ENCODE measurements around the gene FAIM2.
"Not testable (repeated sequence)": the region's sequence is repeated elsewhere in the genome, so short reads cannot be mapped to it uniquely, and the experiment has no call there.

FAIM2 gene

DNA sequence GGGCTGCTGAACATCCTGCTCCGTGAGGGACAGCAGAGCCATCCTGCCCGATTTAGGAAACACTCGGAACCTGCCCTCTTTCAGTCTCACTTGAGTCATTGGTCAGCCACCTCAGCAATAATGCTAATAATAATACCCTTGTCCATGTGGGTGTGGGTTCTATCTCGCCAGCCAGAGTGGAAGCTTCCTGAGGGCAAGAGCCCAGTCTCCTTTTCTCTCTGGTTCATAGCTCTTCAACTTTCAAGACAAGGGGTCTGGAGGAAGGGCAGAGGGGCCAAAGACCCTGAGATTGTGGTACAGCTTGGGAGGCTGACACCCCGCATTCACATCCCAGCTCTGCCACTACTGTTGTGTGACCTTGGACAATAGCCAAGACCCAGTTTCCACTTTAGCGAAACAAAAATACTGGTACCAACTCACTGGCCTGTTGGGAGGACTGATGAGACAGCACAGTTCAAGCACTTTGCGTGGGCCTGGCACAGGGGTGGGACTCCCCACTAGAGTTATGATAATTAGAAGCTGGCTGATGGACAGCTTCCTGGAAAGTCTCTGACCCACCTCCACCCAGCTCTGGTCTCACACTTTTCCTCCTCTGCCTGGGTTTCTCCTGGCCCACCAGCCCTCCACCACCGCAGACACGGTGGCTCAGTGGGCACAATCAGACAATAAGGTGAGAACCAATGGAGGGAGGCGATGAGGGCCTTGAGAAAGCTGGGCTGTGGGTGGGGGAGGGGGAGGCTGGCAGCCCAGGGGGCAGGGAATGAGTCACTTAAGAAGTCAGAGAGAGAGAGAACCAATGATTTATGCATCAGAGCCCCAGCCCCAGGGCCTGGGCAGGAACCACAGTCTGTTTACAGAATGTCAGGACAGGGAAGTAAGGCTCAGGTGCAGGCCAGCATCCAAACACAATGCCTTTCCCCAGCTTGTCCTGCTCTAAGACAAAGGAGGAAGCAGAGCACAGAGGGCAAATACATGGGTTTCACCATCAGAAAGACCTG, 9.6 kb downstream of the FAIM2 start:
- no peak for DNase-seq

- DNase-seq = no peak
These were observed 10.9 kb downstream of the FAIM2 start for GRCh38 chr12:49892732-49893317.

GRCh38 chr12:49892084-49892731, 11.5 kb downstream of the FAIM2 start:
- no peak for DNase-seq

- no peak for DNase-seq
These were observed 12.2 kb downstream of the FAIM2 start for GRCh38 chr12:49891476-49891875.

DNA sequence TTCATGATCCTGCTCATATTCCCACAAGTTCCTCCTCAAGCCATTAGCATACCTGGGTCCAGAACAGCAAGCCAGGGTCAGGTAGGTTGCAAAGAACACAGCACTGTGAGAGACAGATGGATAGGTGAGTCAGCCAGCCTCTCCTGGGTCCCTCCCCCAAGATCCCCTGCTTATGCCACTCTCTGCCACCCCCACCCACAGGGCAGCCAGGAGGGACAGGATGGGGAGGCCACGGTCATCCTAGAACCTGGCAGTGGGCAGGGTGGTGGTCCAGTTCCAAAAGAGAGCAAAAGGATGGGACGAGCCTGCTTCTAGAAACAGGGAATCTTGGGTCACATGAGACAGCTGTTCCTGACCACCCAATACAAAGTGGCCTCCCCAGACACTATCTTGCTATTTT, 12.7 kb downstream of the FAIM2 start:
- no peak for DNase-seq

GRCh38 chr12:49890096-49890461, 13.6 kb downstream of the FAIM2 start:
- no peak for DNase-seq

DNA sequence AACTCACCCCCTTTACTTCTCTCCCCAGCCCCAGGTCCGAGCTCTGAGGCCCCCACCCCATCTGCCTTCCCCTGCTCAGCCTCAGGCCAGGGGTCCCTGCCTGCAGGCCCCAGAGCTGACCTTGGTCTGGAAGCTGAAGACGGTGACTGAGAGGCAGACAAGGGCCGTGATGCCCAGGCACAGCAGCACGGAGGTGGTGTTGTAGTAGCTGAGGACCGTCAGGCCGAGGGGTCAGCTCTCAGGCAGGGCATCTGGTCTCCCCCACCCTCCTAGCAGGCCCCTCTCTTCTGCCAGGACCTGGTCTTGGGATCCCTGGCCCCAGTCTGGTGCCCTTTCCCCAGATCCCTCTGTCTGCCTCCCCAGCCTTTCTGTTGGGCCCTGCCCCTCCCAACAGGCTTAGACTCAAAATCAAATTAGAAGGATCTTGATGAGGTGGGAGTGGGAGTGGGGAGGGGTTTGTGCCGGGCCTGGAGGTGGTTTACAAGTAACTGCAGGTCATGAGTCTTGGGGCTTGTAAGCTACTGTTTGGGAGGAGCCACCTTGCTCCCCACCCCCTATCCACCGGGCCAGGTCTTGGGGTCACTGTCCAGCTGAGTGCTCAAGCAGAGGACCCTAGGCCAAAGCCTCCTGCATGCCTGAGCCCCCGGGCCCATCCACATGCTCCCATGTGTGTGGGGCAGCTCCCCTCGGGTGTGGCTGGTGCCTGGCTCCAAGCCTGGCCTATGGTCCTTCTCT, 14.2 kb downstream of the FAIM2 start:
- no peak for DNase-seq

DNA sequence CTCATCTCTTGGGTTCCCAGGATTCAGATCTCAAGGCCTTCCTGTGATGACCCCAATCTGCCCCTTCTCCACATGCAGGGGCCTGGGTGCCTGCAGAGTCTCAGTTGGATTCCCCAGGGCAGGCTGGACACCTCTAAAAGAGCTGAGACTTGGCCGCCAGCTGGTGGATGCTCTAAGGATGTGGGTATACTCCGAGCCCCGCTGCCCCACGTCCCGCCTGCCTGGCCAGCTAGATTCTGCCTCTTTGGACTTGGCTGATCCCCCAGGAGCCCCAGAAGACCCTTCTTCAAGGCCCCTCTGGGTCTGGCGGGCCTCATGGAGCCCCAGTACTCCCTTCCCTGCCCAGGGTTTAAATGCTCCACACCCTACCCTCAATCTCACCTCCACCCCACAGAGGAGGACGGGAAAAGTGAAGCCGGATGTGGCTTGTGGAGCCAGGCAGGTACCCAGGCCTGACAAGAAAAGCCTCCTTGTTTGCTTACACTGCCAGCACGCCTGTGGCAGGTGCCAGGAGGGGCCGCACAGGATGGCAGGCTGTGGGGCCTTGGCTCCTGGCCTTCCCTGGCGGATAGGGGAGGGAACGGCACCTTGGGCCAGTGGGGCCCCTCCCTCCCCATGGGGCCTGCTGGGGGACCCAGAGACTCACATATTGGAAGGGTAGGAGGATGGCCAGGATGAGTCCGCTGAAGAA, 15.1 kb downstream of the FAIM2 start:
- DNase-seq = no peak

DNA sequence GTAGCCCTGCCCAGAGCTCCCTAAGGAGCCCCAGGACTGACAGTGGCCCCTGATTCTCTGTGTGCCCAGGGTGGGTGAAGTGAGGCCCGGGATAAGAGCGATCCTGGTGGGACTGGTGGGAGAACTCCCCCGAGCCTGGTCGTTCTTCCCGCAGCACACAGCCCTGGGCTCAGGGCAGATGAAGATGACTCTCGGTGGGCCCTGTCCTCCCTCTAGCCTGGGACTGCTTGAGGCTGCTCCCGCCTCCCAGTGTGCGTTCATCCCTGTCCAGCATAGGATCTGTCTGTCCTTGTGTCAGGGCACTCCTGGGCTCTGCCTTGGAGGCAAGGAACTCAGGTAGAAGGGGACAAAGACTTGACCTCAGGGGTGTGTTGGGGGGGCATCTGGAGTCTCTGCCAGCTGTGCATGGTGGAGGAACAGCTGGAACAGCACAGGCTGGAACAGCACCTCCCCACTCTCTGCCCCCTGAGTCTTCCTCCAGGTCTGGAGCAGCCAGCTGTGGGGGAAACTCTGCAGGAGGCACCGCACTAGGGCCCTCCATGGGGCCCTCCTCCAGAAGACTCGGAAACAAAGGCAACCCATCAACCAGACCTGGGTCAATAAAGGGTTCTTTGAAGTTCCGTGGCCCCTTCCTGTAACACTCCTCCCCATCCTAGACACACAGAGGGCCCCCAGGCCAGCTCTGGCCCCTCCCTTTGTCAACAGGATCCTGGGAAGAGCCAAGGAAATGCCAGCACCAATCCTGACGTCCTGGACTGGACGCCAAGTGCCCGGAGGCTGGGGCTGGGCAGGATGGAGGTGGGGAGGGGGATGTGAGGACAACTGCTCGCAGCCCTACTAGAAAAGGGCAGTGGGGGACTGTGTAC, 15.9 kb downstream of the FAIM2 start:
- no peak for DNase-seq

DNA sequence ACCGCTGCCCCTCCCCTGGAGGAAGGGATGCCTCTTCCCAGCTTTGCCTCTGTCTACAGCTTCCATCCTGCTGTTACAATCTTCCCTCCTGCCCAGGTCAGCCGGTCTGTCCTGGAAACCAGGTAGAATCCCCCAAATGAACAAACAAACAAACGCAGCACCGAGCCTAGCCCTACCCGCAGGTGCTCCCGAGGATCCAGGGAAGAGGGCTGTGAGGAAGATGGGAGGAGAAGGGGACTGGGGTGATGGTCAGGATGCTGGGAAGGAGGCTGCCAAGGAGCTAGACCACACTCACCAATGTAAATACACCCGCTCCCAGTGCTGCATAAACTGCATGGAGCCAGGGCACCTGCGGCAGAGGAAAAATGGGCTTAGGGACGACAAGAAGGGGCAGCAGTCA, 16.6 kb downstream of the FAIM2 start:
- DNase-seq = no peak

DNA sequence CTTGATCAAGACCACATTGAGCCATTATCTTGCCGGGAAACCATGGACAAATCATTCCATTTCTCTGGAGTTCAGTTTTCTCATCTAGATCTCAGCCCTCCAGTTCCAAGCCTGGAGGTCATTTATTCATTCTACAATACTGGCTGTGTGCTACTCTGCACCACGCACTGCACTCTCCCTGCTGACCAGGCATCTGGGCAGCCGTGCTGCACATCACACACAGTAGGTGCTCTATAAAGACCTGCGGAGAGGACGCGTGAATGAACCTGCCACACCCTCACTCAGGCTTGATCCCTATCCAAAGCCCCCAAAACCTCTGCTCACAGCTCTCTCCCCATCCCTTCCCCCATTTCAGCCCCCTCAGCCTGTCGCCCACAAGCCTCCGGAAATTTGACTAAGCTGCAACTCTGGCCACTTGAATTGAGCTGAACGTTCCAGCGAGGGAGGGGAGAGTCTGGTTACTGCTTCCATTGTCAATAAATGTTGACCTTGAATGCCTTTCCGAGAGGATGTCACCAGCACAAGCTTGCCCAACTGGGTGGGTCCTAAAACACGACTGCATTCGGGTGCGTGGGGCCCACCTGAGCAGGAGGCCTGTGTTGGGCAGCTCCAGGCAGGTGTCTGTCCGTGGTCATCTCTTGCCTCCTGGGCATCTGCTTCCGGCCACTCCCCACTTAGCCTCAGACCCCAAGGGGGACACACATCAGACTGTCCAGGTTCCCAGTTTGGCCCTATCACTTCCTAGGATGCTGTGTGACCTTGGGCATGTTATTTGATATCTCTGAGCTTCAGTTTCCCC, 17.8 kb downstream of the FAIM2 start:
- no peak for DNase-seq

- no peak for DNase-seq
These were observed 18.6 kb downstream of the FAIM2 start for GRCh38 chr12:49885118-49885517.

DNA sequence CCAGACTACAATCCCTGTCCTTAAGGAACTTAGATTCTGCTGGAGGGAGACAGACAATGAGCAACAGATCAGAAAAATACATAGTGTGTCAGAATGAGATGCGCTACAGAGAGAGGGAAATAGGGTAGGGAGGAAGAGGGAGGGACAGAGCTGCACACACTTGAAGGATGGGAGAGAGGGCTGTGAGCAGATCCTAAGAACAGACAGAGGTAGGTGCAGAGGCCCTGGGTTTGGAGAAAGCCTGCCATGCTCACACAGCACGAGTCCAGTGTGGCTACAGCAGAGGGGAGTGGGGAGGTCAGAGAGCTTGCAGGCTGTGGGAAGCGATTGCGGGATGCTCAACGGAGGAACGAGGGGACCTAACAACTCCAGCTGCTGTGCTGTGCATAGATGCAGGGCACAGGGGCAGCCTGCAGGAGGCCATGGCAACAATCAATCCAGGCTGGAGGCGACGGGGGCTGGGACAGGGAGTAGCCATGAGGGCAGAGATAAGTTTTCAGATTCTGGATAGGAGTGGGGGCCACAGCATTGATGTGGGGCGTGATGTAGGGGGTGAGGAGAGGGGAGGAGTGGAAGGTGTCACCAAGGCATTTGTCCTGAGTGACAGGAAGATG, 20.7 kb downstream of the FAIM2 start:
- no peak for DNase-seq

DNA sequence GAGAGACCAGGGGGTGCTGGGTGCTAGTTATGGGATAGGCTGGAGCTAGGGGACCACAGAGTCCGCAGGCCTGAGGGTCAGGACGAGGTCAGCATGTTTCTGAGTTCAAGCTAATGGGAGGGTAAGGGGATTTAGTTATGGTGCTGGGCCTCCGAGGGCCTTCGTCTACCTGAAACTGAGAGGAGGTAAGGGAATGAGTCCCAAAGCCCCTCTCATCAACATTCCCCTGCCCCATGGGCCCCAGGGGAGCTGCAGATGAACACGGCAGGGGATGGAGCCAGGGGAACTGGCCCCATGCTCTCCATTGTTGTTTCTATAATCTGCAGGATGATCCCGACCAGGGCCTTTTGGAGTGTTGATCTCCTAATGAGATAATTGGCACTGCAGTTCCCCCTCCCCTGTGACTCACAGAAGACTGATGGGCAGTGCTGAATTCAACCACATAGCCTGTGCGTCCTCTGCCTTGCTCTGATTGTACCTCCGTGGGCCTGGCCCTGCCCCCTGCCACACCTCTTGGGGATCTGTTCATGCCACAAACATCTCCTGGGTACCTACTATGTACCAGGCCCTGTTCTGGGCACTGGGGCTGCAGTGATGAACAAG, 21.4 kb downstream of the FAIM2 start:
- no peak for DNase-seq

- no peak for DNase-seq
These were observed 22.1 kb downstream of the FAIM2 start for GRCh38 chr12:49881415-49882247.

- no peak for DNase-seq
These were observed 22.8 kb downstream of the FAIM2 start for GRCh38 chr12:49880756-49881414.

DNA sequence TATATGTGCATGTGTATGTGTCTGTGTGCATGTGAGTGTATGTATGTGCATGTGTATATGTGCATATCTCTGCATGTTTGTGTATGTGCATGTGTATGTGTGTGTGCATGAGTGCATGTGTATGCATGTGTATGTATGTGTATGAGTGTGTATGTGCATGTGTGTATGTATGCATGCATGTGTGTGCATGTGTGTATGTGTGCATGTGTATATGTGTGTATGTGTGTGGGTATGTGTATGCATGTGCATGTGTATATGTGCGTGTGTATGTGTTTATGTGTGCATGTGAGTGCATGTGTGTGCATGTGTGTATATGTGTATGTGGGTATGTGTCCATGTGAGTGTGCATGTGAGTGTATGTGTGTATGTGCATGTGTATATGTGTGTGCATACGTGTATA, 24.6 kb downstream of the FAIM2 start:
- DNase-seq = not testable (repeated sequence)

DNA sequence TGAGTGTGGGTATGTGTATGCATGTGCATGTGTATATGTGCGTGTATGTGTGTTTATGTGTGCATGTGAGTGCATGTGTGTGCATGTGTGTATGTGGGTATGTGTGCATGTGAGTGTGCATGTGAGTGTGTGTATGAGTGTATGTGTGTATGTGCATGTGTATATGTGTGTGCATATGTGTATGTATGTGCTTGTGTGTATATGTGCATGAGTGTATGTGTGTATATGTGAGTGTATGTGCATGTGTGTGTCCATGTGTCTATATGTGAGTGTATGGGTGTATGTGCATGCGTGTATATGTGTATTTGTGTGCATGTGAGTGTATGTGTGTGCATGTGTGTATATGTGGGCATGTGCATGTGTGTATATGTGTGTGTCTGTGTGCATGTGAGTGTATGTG, 25.7 kb downstream of the FAIM2 start:
- DNase-seq = no peak
